GM21367 (cell line): ENCODE results near the gene DEF6.

Source experiments
- ATAC-seq: cut with Tn5 transposase; IDR thresholded peaks from one replicate; pipeline ENCODE4 v1.9.1; 2021; ENCODE audit not compliant: unreplicated experiment

The DEF6 gene

GRCh38 chr6:35342258-35343091 lies 44.9 kb downstream of the DEF6 start, which contains the start of gene PPARD:
Gene PPARD (plus strand): TSS chr6:35342558. CDS start chr6:35411088, 68,530 bp downstream.
- peak; percentile 84 for ATAC-seq

DNA sequence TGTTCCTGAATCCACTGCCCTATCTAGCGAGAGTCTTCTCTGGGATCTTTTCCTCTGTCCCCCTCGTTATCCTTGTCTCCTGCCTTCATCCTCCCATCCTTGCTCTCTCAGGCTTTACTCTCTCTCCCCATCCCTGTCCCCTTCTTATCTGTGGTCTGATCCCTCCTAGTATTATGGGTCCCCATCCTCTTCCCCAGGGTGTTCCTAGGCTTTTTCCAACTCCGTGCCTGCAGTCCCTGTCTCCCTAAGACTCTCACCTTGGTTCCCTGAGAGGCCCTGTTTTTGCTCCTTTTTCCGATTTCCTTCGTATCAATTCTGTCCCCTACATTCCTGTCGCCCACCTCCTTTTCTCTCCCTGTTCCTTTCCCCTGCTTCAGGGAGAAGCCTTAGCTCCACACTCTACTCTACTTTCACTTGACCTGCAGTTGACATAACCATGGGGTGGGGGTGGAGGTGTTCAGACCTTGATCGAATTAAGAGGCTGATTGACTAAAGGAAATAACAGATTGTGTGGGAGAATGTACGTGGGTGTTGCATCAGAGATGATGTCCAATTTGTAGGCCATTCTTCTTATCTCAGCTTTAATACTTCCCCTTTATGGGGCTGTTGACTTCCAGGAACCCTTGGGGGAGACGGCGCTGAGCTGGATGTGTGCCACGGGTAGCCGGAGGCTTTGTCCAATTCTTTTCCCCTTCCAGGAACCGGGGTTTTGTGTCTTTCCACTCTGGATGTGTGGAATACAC lies 45.6 kb downstream of the DEF6 start:
- no peak for ATAC-seq

DNA sequence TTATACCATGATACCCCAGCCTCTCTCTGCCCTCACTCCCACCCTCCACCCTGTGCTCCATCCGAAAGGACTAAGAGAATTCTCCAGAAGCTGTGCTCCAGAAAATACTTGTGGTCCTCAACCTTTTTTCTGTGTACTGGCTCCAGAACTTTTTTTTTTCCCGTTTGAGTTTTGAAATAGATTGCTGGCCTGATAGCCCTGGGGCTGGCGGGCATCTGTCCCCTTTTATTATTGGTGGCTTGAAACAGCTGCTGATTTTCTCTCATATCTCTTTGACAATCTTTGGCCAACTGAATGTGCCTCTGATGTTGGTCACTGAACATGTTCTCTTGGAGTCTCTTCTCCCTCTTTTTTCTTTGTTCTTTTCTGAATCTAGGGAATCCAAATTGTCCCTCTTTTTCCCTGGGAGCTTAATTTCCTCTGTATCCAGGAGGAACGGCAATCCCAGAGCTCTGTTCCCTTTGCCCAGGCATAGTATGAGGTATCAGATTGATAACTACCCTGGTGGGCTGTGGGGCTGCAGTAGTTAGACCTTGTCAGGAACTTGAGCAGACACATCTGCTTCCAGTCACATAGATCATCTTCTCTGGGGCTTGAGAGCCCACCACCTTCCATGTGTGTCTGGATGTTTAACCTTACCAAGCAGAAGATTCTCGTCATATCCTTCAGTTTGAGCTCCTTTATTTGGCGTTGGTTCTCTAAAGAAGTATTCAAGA lies 46.4 kb downstream of the DEF6 start:
- ATAC-seq, result no peak

- ATAC-seq, result no peak
Measured at GRCh38 chr6:35351422-35351821, 53.8 kb downstream of the DEF6 start.

DNA sequence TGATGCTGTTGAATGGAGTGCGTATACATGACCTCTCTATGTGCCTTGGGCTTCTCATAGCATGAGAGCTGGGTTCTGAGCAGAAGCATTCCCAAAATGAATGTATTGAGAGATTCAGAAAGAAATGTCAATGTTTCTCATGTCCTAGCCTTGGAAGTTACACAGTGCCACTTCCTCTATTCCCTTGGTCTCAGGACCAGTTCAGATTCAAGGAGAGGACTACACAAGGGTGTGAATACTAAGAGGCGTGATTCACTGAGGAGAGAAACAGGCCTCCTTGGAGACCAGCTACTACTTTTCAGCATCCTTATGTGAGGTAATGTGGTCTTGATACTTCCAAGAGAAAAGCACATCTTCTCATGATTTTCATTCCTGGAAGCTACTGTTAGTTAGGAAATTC lies 55.1 kb downstream of the DEF6 start:
- no peak for ATAC-seq

DNA sequence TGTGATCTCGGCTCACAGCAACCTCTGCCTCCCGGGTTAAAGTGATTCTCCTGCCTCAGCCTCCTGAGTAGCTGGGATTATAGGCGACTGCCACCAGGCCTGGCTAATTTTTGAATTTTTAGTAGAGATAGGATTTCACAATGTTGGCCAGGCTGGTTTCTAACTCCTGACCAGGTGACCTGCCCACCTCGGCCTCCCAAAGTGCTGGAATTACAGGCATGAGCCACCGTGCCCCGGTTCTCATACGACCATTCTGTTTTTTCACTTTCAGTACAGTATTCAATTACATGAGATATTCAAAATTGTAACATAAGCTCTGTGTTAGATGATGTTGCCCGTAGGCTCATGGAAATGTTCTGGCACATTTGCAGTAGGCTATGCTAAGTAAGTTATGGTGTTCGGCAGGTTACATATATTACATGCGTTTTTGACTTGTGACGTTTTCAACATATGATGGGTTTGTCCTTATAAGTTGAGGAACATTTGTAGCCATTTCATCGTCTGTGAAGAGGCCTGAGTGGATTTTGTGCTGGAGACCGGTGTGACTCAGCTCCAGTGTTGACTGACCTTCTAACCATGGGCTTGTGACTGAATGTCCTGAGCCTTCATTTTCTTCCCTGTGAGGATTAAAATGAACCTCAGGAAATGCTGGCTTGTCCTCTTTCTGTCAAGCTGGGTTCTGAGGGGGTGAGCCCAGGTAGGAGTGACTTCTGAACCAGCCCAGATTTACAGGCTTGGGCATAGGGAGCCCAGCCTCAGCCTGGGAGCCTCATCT lies 56.9 kb downstream of the DEF6 start:
- ATAC-seq, result no peak

- ATAC-seq, result no peak
Measured at GRCh38 chr6:35356391-35356790, 58.8 kb downstream of the DEF6 start.

- ATAC-seq, result no peak
Measured at GRCh38 chr6:35357677-35358076, 60.1 kb downstream of the DEF6 start.

GRCh38 chr6:35358086-35358485 lies 60.5 kb downstream of the DEF6 start:
- ATAC-seq, result no peak

DNA sequence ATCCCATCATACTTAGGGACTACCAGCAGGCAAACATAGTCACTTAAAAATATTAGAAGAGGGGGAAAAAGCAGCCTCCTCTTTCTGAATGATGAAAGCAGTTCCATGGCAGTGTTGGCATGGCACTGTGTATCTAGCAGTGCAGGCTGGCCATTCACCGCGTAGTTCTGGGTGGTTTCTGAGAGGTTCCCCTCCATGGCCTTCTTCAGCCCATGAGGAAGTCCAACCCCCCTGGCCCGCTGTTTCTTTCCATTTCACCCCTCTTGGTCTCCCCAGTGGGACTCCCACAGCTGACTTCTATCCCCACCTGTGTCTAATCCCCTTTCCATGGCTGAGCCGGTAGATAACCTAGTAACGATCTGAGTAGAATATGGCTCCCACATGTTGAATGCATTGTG lies 61.7 kb downstream of the DEF6 start:
- ATAC-seq, result no peak

- no peak for ATAC-seq
Measured at GRCh38 chr6:35359744-35360348, 62.2 kb downstream of the DEF6 start.

GRCh38 chr6:35360349-35361138 lies 62.9 kb downstream of the DEF6 start:
- ATAC-seq, result no peak

DNA sequence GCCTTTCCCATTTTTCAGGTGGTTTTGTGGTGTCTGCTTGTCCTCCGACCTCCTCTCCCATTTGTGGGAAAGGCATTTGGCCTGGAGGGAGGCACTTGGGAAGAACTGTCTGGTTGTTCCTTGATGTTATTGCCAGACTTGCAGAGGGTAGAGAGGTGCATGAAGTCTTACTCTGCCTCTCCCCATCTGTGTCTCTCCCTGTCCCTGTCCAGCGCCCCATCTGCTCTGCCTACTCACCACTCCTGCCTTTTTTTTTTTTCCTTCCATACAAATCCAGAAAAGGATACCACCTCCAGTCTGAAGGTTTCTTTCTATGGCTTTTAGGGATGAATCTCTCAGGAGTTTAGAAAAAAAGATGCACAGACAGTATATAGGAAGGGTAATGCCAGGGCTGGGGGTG lies 64.6 kb downstream of the DEF6 start:
- no peak for ATAC-seq

- no peak for ATAC-seq
Measured at GRCh38 chr6:35363293-35363750, 65.7 kb downstream of the DEF6 start.

- ATAC-seq, result no peak
Measured at GRCh38 chr6:35365594-35366203, 68.1 kb downstream of the DEF6 start.

GRCh38 chr6:35366204-35366596 lies 68.6 kb downstream of the DEF6 start:
- ATAC-seq, result no peak

DNA sequence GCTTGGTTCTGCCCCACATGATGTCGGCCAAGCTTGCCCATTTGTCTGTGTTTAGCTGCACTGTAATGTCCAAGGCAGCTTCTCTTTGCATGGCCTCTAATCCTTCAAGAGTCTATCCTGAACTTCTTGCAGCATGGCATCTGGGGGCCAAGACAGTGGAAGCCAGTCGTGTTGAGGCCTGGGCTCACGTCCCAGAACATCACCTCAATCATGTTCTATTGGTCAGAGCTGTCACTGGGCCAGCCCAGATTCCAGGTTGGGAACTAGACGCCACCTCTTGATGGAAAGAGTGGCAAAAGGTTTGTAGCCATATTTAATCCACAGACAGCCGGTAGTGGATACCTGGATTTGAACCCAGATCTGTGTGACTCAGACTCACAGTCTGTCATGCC lies 70.0 kb downstream of the DEF6 start:
- ATAC-seq, result no peak

DNA sequence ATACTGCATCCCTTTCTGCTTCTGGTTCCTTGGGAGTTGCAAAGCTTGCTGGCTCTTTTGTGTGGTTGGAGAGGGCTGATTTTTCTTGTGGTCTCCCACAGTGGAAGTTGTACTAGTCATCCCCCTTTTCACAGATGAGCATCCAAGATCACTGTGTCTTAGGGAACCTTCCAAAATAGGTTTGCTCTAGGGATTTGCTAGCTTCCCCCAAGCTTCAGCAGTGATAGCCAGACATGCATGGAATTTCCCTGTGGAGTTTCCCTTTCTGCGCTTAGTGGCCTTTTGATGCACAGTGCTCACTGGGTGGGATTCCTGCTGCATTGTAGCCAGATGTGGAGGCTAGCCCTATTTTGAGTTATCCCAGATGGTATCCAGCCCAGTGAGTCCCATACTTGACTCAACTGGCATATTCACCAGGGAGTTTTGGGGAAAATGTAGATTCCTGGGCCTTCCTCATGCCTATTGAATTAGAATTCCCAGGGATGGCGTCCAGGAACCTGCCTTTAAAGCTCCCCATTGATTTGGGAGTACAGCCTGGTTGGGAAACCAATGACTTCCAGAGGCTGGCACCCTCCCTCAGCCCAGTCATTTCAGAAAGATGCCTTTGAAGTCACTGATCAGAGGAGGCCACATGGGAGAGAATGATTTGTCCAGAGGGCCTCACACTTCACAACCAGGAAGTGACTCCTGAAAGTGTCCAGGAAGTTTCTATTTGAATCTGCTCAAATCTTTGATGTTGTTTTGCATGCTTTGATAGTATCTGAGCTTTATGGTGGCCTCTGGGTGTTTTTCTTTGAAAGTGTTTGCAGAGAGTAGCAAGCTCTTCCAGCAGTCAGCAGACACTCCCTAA lies 70.6 kb downstream of the DEF6 start:
- ATAC-seq, result no peak
